Right renal cortex interstitium (tissue), 3 donors: Measurements from ENCODE around the gene CEP162. TPM values are rescaled to one million over a fixed set of nuclear protein-coding genes. Genes with fewer than 3 reads are reported as not detected.
"Not testable (repeated sequence)": the region's sequence is repeated elsewhere in the genome, so short reads cannot be mapped to it uniquely, and the experiment has no call there.

Source experiments
- DNase-seq, 3 donors: peaks; one replicate each; pipeline ENCODE4 v3.0.0-alpha.2; 2013; ENCODE audit warnings: low read depth in 3 of 3, low spot score in 2 of 3
- polyA plus RNA-seq, 3 donors: library from polyadenylated mRNA; unstranded; fragments of 120-200 nt; gene quantifications; one replicate each; pipeline ENCODE4 v1.2.1, GENCODE V29; 2013; ENCODE audit not compliant: insufficient read length in 3 of 3

CEP162 gene
- polyA plus RNA-seq, 3 donors: 19.2 to 21.6 (median 20.6) TPM

DNA sequence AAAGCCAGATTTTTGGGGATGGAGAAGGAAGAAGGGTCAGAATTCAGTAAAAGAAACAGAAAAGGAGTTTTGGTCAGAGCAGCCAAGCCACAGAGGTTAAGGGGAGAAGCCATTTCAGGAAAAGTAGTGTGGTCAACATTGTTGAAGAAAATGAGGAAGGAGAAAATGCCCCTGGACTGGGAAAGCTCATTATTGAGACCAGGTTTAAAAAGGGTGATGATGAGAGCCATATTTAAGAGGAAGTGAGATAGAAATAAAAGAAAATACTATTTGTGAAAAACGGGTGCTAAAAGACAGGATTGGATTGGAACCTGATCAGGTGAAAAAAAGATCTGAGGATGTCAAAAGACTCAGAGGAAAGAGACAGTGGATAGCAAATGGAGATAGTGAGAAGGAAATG lies 75.8 kb downstream of the CEP162 start:
- DNase-seq: no peak

DNA sequence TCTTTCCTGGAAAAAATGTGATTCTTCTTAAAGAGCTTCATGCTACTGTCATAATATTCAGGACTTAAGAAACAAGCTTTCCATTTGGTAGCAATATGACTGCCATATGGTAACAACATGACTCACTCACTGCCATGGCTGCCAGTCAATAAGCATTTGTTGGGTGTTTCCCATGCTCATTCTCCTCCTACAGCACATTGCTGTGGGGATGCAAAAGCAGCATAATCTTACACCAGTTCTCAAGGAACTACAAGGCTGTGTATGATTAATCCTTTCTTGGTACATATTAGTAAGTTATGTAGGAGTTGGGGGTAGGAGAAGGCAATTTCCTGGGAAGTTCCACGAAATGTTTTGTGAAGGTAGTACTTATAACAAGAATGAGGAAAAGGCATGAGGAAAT lies 76.7 kb downstream of the CEP162 start:
- DNase-seq: no peak

DNA sequence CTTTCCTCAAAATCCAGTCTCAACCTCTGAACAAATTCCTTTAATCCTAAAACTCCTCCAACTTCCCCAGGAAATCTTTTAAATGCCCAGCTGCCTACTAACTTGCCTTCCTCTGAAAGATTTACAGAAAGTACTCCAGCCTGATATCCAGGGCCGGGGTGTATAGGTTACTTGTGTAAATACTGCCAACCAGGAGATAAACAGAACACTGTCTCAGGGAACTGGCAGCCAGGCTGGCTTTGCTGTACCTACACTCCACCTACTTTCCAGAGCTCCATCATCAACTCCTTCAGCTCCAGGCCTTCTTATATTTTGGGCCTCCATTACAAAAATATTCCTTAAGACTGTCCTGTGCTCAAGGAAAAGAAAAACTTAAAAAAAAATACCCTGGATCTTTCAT lies 85.9 kb downstream of the CEP162 start:
- DNase-seq: no peak

DNA sequence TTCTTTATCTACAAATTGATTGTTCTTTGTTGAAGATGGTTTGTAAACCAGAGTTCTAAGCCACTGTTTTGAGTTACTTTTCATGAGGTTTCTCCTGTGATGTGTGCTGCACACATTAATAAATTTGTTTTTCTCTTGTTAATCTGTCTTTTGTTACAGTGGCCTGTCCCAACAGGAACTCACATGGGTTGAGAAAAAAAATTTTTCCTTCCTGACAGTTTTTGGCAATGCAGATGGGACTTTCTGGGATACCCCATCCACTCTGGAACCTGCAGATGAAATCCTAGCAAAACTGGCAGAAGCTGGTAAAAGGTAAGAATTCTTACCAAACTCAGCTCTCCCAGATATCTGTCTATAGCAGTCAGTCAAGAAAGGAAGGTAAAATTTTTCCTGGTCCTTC lies 88.1 kb downstream of the CEP162 start:
- no peak for DNase-seq

DNA sequence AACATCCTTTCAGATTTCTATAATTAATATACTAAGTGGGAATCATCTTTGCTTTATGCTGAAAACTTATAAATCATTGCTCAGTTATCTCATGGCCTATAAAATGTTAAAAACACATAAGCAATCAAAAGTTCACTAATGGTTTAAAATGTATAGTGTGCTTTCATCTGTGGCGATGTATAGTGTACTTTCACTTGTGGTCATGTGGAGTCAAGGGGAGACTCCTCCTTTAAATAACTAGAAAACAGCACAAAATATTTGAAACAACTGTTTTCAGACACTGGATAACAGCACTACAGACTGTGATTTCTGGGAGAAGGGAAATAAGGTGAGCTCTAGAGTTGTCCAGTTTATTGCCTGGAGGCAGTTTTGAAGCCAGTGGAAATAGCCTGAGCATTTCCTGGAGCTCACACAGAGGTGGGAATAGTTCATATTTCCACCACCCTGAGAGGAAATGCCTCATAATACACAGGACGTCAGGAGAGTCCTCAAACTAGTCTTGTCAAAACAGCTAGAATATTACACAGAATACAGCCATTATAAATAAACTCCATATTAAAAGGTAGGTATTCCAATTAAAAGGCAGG lies 89.4 kb downstream of the CEP162 start:
- no peak for DNase-seq

DNA sequence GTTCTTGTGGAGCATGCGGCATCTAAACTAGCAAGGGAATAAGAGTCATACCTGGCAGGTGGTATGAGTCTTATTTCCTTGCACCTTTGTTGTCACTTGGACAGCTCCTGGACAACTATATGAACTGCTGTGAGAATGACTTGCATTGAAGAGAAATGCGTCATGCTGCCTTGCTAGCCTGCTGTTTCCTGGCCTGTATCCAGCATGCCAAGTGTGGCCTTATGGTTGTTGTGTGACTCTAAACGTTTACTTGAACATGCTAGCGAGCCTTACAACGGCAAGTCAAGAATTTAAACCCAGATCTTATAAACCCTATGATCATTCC lies 90.4 kb downstream of the CEP162 start:
- DNase-seq: no peak

DNA sequence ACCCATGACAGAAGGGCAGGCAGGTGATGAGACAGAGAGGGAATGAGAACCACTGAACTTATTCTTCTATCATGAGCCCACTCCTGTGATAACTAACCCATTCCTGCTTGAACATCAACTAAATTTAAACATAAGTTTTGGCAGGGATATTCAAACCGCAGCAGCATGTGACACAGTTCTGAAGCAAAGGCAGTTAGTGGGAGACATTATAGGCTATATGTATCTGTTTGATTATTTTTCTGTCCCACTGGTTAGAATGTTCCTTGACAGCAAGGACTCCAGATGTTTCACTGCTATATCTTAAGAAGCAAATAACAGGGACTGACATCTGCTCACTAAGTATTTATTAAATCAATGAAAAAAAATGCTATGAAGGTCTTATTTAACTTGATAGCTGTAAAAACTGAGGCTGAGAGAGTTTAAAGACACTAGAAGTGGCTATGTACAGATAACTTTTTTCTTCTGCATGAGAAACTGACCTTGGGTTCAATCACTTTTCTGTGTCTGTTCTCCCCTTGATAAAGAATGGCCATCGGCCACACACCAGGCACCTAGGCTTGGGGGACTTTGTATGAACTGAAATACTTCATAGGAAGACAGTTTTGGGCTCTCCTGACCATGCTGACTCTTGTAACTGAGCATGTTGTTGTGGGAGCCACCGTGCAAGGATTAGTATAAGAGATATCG lies 90.9 kb downstream of the CEP162 start:
- DNase-seq: no peak

DNA sequence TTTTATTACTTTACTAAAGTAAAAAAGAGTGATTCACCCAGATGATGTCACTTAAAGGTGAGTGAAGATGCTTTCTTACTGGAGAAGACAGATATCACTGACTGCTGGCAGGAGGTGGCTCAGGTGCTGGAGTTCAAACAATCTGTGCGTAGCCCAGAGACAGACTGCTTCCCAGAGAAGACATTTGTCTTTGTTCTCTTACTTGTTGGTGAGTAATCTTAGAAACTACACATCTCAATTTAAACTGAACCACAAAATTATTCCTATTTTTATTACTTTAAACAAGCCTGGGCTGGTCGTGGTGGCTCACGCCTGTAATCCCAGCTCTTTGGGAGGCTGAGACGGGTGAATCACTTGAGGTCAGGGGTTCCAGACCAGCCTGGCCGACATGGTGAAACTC lies 92.2 kb downstream of the CEP162 start:
- no peak for DNase-seq

DNA sequence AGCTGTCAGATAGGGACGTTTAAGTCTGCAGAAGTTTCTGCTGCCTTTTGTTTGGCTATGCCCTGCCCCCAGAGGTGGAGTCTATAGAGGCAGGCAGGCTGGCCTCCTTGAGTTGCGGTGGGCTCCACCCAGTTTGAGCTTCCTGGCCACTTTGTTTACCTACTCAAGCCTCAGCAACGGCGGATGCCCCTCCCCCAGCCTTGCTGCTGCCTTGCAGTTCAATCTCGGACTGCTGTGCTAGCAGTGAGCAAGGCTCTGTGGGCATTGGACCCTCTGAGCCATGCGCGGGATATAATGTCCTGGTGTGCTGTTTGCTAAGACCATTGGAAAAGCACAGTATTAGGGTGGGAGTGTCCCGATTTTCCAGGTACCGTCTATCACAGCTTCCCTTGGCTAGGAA lies 94.1 kb downstream of the CEP162 start:
- not testable (repeated sequence) for DNase-seq

DNA sequence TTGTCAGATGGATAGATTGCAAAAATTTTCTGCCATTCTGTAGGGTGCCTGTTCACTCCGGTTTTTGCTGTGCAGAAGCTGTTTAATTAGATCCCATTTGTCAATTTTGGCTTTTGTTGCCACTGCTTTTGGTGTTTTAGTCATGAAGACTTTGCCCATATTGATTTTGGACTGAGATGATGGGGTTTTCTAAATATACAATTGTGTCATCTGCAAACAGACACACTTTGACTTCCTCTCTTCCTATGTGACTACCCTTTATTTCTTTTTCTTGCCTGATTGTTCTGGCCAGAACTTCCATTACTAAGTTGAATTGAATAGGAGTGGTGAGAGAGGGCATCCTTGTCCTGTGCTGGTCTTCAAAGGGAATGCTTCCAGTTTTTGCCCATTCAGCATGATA lies 97.9 kb downstream of the CEP162 start:
- not testable (repeated sequence) for DNase-seq

DNA sequence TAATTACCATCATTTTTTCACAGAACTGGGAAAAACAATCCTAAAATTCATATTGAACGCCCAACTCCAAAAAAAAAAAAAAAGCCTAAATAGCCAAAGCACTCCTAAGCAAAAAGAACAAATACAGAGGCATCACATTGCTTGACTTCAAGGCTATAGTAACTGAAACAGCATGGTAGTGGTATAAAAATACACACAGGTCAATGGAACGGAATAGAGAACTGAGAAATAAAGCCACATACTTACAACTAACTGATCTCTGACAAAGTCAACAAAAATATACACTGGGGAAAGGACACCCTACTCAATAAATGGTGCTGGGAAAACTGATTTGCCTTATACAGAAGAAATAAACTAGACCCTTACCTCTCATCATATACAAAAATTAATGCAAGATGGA lies 104.3 kb downstream of the CEP162 start:
- DNase-seq: no peak

DNA sequence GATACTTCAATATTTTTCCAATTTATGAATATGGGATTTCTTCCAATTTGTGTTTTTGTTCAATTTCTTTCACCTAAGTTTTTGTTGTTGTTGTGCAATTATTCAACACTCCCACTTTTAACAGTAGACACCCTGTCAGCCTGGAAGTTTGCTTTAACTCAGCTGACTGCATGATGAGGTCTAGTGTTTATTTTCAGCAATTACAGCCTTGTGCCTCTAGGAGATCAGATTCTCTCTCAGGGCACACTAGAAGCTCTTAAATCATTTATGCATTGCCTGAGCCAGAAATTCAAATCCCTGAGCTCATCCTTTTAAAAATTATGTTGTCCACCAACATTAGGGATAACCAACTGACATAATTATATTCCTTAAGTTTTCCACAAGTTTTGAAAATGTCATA lies 108.2 kb downstream of the CEP162 start:
- no peak for DNase-seq

DNA sequence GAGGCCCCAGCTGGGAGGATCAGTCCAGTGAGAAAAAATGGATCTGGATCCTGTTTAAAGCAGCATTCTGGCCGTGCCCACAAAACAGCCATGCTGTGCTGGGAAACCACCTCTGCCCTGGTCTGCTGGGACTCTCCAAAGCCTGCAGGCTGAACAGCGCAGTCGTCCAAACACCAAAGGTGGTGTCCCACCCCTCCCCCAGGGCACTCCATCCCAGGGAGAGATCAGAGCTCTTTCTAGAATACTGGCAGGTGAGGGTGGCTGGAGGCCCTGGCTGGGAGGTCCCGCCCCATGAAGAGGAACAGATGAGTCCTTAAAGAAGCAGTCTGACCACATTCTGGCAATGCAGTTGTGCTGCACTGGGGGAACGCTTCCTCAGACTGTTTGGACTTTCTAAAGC lies 109.3 kb downstream of the CEP162 start:
- no peak for DNase-seq

DNA sequence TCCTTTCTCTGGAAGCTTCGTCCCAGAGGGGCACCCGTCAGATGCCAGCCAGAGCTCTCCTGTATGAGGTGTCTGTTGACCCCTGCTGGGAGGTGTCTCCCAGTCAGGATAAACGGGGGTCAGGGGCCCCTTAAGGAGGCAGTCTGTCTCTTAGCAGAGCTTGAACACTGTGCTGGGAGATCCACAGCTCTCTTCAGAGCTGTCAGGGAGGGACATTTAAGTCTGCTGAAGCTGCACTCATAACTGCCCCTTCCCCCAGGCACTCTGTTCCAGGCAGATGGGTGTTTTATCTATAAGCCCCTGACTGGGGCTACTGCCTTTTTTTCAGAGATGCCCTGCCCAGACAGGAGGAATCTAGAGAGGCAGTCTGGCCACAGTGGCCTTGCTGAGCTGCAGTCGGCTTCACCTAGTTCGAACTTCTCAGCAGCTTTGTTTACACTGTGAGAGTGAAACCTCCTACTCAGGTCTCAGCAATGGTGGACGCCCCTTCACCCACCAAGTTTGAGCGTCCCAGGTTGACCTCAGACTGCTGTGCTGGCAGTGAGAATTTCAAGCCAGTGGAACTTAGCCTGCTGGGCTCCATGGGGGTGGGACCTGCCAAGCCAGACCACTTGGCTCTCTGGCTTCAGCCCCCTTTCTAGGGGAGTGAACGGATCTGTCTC lies 112.4 kb downstream of the CEP162 start:
- not testable (repeated sequence) for DNase-seq

DNA sequence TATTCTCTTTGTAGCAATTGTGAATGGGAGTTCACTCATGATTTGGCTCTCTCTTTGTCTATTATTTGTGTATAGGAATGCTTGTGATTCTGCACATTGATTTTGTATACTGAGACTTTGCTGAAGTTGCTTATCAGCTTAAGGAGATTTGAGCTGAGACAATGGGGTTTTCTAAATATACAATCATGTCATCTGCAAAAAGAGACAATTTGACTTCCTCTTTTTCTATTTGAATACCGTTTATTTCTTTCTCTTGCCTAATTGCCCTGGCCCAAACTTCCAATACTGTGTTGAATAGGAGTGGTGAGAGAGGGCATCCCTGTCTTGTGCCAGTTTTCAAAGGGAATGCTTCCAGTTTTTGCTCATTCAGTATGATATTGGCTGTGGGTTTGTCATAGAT lies 116.1 kb downstream of the CEP162 start:
- not testable (repeated sequence) for DNase-seq

DNA sequence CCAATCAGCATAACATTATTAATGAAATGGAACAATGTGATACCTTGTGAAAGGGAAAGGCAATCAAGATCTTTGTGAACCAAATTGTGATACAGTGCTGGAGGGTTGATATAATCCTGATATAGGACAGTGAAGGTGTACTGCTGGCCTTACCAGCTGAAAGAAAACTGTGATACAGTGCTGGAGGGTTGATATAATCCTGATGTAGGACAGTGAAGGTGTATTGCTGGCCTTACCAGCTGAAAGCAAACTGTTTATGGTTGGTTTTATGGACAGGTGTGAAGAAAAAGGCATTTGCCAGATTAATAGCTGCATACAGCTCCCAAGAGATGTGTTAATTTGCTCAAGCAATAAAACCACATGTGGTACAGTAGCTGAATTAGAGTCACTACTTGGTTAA lies 119.9 kb downstream of the CEP162 start:
- DNase-seq: no peak

DNA sequence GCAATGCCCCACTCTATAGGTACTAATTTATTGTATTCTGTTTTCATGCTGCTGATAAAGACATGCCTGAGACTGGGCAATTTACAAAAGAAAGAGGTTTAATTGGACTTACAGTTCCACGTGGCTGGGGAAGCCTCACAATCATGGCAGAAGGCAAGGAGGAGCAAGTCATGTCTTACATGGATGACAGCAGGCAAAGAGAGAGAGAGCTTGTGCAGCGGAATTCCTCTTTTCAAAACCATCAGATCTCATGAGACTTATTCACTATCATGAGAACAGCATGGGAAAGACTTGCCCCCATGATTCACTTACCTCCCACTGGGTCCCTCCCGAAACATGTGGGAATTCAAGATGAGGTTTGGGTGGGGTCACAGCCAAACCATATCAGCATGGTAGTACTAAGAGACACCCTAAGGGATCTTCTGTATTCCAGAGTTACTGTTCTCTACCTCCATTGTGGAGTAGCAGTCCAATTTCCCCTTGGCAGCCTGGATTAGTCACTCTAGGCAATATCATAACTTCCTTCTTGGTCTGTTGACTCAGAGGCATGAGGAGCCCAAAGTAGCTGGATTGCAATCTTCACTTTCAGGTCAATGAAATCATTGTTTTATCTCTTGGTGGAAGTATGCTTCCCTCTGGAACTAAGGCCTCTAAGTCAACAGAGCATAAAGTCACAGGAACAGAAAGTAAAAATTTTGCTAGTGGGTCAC lies 122.1 kb downstream of the CEP162 start:
- not testable (repeated sequence) for DNase-seq

DNA sequence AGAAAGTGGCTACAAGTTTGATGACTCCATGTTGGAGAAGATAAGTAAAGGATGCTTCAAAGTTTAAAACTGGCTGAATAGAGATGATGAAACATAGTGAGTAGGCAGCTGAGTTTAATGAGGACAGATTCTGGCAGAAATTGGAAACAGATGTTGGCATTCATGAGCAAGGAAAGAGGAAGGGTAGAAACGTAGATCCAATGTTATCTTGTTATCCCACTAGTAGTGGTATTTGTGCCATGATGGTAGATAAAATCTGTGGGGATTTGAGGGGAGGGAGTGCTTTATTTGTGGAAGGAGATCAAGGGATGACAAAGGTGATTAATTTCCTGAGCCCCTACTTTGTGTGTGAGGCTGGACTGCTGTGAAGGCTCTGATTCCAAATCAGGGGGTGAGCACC lies 124.4 kb downstream of the CEP162 start:
- no peak for DNase-seq

DNA sequence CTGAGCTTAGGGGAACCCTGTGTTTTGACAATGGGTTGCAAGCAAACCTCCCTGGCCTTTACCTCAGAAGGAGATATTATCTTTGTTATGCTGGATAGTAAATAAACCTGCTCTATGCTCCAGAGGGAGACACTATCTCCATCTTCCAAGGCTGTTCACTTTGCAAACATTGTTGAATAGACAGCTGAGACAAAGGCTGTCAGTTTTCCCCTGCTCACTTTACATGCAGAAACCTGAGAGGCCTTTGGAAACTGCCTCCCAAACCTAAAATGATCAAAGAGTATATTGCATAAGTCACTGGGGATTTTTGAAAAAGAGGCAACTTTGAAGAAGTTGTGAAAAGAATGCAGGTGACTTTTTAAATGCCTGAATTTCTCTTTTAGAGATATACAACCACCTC lies 132.3 kb downstream of the CEP162 start:
- DNase-seq: no peak

DNA sequence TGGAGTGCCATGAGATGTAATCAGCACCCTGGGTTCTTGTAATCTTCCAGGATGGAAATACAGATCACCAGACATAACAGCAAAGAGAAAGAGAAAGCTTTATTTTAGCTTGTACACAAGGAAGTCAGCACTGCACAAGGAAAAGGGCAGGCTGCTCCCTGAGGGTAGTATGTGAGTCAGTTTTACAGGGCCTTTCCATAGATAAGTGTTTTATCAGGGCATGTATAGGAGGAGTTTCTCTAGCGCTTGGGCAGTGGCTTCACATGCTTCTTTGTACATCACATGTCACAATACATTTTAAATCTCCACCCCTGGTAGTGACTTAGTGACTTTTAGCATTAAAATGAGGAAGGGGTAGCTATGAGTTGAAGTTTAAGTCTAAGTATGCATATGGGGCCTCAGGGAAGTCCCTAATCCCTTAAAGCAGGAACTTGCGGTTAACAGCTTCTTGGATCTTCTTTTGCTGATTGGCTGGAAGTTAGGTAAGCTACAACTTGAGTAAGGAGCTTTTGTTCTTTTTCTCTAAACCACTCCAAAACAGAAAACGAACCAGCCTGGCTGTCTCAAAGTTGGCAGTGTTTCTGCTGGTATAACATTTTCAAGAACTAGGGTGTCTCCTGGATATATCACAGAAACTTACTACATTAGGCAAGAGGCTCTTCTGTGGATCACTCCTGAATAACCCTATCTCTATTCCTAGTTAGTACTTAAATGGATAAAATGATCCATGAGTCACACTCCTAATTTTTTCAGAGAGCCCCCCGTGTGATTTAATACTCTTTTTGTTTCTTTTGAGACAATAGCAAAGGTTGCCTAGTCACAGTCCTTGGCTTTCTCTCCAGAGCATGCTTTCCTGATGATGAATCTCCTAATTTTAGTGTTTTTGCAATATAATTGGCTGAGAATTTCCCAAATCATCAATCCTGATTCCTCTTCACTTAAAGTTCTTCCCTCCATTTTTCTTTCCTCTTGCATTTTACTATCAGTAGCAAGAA lies 133.7 kb downstream of the CEP162 start:
- no peak for DNase-seq

DNA sequence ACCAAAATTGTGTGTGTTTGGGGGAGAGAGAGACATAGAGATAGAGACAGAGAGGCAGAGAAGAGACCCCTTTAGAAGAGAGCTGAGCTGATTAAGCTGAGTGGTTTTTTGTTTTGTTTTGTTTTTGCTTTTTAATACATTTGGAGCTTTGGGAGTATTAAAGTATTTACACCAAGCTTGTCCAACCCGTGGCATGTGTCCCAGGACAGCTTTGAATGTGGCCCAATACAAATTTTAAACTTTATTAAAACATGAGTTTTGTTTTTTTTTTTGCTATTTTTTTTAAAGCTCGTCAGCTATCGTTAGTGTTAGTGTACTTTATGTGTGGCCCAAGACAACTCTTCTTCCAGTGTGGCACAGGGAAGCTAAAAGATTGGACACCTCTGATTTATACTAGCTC lies 137.9 kb downstream of the CEP162 start:
- no peak for DNase-seq
